ENCODE measurements around the gene CRY1. TPM values are rescaled to one million over a fixed set of nuclear protein-coding genes. Genes with fewer than 3 reads are reported as not detected.

Gene CRY1
- total and polyA plus RNA-seq, 2 of the 4 experiments (the other 2 are of a cell fraction), result 5.9 to 9.9 TPM

- Histone ChIP-seq H3K56ac (ENCODE audit: extremely low read depth, insufficient read depth, low read length) (no peak overlapping the region), H3K27me3 (ENCODE audit: control insufficient read depth, insufficient read depth, low read length) (no peaks in the 10 kb centered on the region), H4K8ac (ENCODE audit: low read depth in 2 of 2, low read length in 2 of 2) (no peak overlapping the region), H3K18ac (ENCODE audit: low read depth, low read length) (no peak overlapping the region), H3K14ac (replicated peaks; ENCODE audit: low read depth, low read length) (no peak overlapping the region), H3K36me3 (ENCODE audit: control insufficient read depth, insufficient read depth, low read length) (no peaks in the 10 kb centered on the region), H2BK120ac (ENCODE audit: low read depth, low read length) (no peak overlapping the region), H3K4me2 (ENCODE audit: low read depth, low read length) (no peak overlapping the region), H2AK9ac (replicated peaks; ENCODE audit: low read depth, low read length, poor library complexity) (no peak overlapping the region), H3K23ac (ENCODE audit: low read depth, low read length) (no peak overlapping the region), H4K91ac (ENCODE audit: insufficient read depth, low read depth, low read length) (no peak overlapping the region), H3K4ac (ENCODE audit: low read depth, low read length) (no peak overlapping the region), H3K27ac (ENCODE audit: insufficient read depth, low read length) (no peak overlapping the region), H2AK5ac (ENCODE audit: low read depth, low read length) (no peak overlapping the region), H3K4me3 (ENCODE audit: insufficient read depth, low read depth, low read length) (no peak overlapping the region), H3K9me1 (ENCODE audit: insufficient read depth, low read length) (no peaks in the 10 kb centered on the region; the same call in 1 of the 2 replicates), H2AFZ (replicated peaks; ENCODE audit: low read length, poor library complexity) (no peak overlapping the region), H2BK20ac (ENCODE audit: low read depth, low read length) (no peak overlapping the region), H3K9me3 (ENCODE audit: control insufficient read depth, insufficient read depth, low read length) (no peaks in the 10 kb centered on the region), H2BK5ac (ENCODE audit: low read depth, low read length, poor library complexity, severe bottlenecking) (no peak overlapping the region), H3K79me1 (ENCODE audit: low read depth in 1 of 2, low read length in 2 of 2) (peaks cover 0 to 12% of the 10 kb centered on the region in 2 experiments; a peak in 3 of 4 replicates), H4K5ac (ENCODE audit: low read depth, low read length) (no peak overlapping the region), H4K20me1 (ENCODE audit: insufficient read depth, low read length) (peaks cover 7% of the 10 kb centered on the region; the same call in 1 of the 2 replicates), H3K9ac (ENCODE audit: low read depth, low read length) (no peak overlapping the region), H3K4me1 (ENCODE audit: control insufficient read depth, insufficient read depth, low read length) (peaks cover 5% of the 10 kb centered on the region; the same call in 1 of the 2 replicates), H2BK15ac (ENCODE audit: low read depth, low read length) (no peak overlapping the region)
- in situ Hi-C loops (cut with MboI; ENCODE audit: low sequenced_read_pairs) (no loop called here), dilution Hi-C loops (cut with HindIII; ENCODE audit: low sequenced_read_pairs, unreplicated experiment) (no loop called here), intact Hi-C loops (cut with micrococcal nuclease) (loop anchor here (2.0 kb wide), 2 partner anchors 31 to 67 kb away; partner anchors contain the start of gene CRY1)
- ATAC-seq (ENCODE audit: low read depth), result no peak
- CTCF ChIA-PET, result no interaction called here
- POLR2A ChIA-PET (ENCODE audit: unreplicated experiment), result no interaction called here
- no peak for TF ChIP-seq FOS (IDR thresholded peaks at IDR 0.05; ENCODE audit: low read depth, low read length)
- no peak for TF ChIP-seq RAD21 (IDR thresholded peaks at IDR 0.05; ENCODE audit: low read length)
- no peak for TF ChIP-seq USF2 (IDR thresholded peaks at IDR 0.05; ENCODE audit: low read depth, low read length)
- no peak for TF ChIP-seq MAZ (IDR thresholded peaks at IDR 0.05; ENCODE audit: borderline replicate concordance, low read depth, low read length)
- WGBS, 2 experiments (ENCODE audit: extremely low coverage in 2 of 2, insufficient read length in 1 of 2), result 89% methylated on average over 1 of the region's 1 CpG; no CpG with 5 or more reads in 1 of the 2 experiments
- BruUV-seq (replicated peaks), result no TSS peak
- no peak for DNase-seq
Observed at GRCh38 chr12:107025671-107026070, 67.7 kb downstream of the CRY1 start.

All from IMR-90 (cell line).